Right lobe of liver (tissue), 4 donors: Measurements from ENCODE around the gene HNRNPA0.

Source experiments
- CTCF ChIP-seq, 4 donors: fragments of 200-600 bp in 3 of 4; fragments of 450-650 bp in 1 of 4; IDR thresholded peaks; one replicate each; pipeline versions ENCODE4 v1.5.1 to v1.8.0; 2016 to 2022; ENCODE audit warnings: antibody characterized with exemption in 4 of 4, mild to moderate bottlenecking in 2 of 4
- POLR2A ChIP-seq: fragments of 450-650 bp; IDR thresholded peaks from one replicate; pipeline ENCODE4 v1.6.1; 2017; ENCODE audit warnings: antibody characterized with exemption, mild to moderate bottlenecking
- donor health status: DM: no; HTN: no; CAD: no.
- donor health status: DM: no; HTN: no; CAD: no.
- donor health status: DM: no; HTN: yes; CAD: no.

- TF ChIP-seq CTCF (IDR thresholded peaks at IDR 0.05): no peak
- TF ChIP-seq POLR2A: no peak
These were observed 19.8 kb downstream of the HNRNPA0 start for GRCh38 chr5:137734331-137734730.
